Neural progenitor cell (in vitro differentiated cells): ENCODE measurements around the gene ELP1. TPM values are rescaled to one million over a fixed set of nuclear protein-coding genes. Genes with fewer than 3 reads are reported as not detected.

Source experiments
- DNase-seq: peaks from one replicate; pipeline ENCODE4 v3.0.0-alpha.2; 2016; ENCODE audit warnings: low spot score
- H2AFZ ChIP-seq: fragments of 200-600 bp; sonication (generic); replicated peaks from 2 replicates; pipeline ENCODE4 v1.6.1; 2016; ENCODE audit warnings: antibody characterized with exemption
- H3F3A ChIP-seq: fragments of 200-600 bp; sonication (generic); 2 replicates; pipeline ENCODE4 v1.6.1; 2016; ENCODE audit warnings: antibody characterized with exemption, low read depth
- H3K27ac ChIP-seq: fragments of 200-600 bp; sonication (generic); 2 replicates; pipeline ENCODE4 v1.5.1; 2016; ENCODE audit warnings: mild to moderate bottlenecking
- H3K27me3 ChIP-seq: fragments of 200-600 bp; sonication (generic); 2 replicates; pipeline ENCODE4 v1.6.1; 2016; ENCODE audit warnings: mild to moderate bottlenecking, moderate library complexity
- H3K36me3 ChIP-seq: fragments of 200-600 bp; sonication (generic); 2 replicates; pipeline ENCODE4 v1.5.1; 2016
- H3K4me1 ChIP-seq: fragments of 200-600 bp; sonication (generic); 2 replicates; pipeline ENCODE4 v1.6.1; 2016; ENCODE audit warnings: mixed run types
- H3K4me2 ChIP-seq: fragments of 200-600 bp; sonication (generic); 2 replicates; pipeline ENCODE4 v1.6.1; 2016
- H3K4me3 ChIP-seq: fragments of 200-600 bp; sonication (generic); 2 replicates; pipeline ENCODE4 v1.5.1; 2016
- H3K79me2 ChIP-seq: fragments of 200-600 bp; sonication (generic); 2 replicates; pipeline ENCODE4 v1.6.1; 2016; ENCODE audit warnings: low read depth
- H3K9ac ChIP-seq: fragments of 200-600 bp; sonication (generic); 2 replicates; pipeline ENCODE4 v1.6.1; 2016
- H3K9me3 ChIP-seq: fragments of 200-600 bp; sonication (generic); 2 replicates; pipeline ENCODE4 v1.5.1; 2016; ENCODE audit warnings: low read depth
- H4K20me1 ChIP-seq: fragments of 200-600 bp; sonication (generic); 2 replicates; pipeline ENCODE4 v1.6.1; 2016; ENCODE audit warnings: low read depth
- H3K27ac Mint-ChIP-seq: 3 replicates; pipeline ENCODE4 v1.8.0; 2021; ENCODE audit warnings: mixed read lengths
- H3K27me3 Mint-ChIP-seq: 2 replicates; pipeline ENCODE4 v1.8.0; 2022; ENCODE audit warnings: low read depth, mild to moderate bottlenecking, inconsistent platforms, moderate library complexity, mixed read lengths; ENCODE audit not compliant: insufficient read depth
- H3K36me3 Mint-ChIP-seq: 3 replicates; pipeline ENCODE4 v1.8.0; 2021; ENCODE audit warnings: mixed read lengths
- H3K4me1 Mint-ChIP-seq: 3 replicates; pipeline ENCODE4 v1.8.0; 2021; ENCODE audit warnings: mixed read lengths
- H3K4me3 Mint-ChIP-seq: 3 replicates; pipeline ENCODE4 v1.8.0; 2021; ENCODE audit warnings: mild to moderate bottlenecking, moderate library complexity, mixed read lengths
- H3K9me3 Mint-ChIP-seq: 3 replicates; pipeline ENCODE4 v1.8.0; 2020; ENCODE audit warnings: mixed read lengths
- CTCF ChIP-seq: fragments of 200-600 bp; sonication (generic); IDR thresholded peaks from 2 replicates; pipeline ENCODE4 v1.5.1; 2017; ENCODE audit warnings: antibody characterized with exemption, mild to moderate bottlenecking
- EZH2 ChIP-seq: fragments of 200-600 bp; sonication (generic); IDR thresholded peaks from 2 replicates; pipeline ENCODE4 v1.6.1; 2017; ENCODE audit warnings: antibody characterized with exemption, mild to moderate bottlenecking, moderate library complexity
- EZH2phosphoT487 ChIP-seq: fragments of 200-600 bp; sonication (generic); IDR thresholded peaks from 2 replicates; pipeline ENCODE4 v1.6.1; 2017; ENCODE audit warnings: antibody characterized with exemption
- total RNA-seq: library from RNA; depleted of rRNA; stranded (reverse); fragments of >200 nt; gene quantifications from 2 replicates; pipeline ENCODE4 v1.2.3, GENCODE V29; 2015; ENCODE audit warnings: low replicate concordance

The ELP1 gene
- total RNA-seq, 1 donor from 2014 or later: 97.2 TPM

- no peaks in the 10 kb centered on the region for H3K4me1 ChIP-seq
- TF ChIP-seq EZH2: no peak
- no peak for TF ChIP-seq CTCF
- TF ChIP-seq EZH2phosphoT487: no peak
- no peak overlapping the region for H3K9ac ChIP-seq
- no peaks in the 10 kb centered on the region for H3K9me3 Mint-ChIP-seq
- DNase-seq: no peak
- H3F3A ChIP-seq: no peaks in the 10 kb centered on the region
- H3K79me2 ChIP-seq: no peaks in the 10 kb centered on the region
- no peak overlapping the region for H3K4me2 ChIP-seq
- H3K4me1 Mint-ChIP-seq: no peaks in the 10 kb centered on the region
- peaks cover 5% of the 10 kb centered on the region for H3K36me3 ChIP-seq
- H3K4me3 ChIP-seq: no peak overlapping the region
- H3K9me3 ChIP-seq: no peaks in the 10 kb centered on the region
- H3K27ac Mint-ChIP-seq: peak overlapping the region; percentile 4
- no peak overlapping the region for H2AFZ ChIP-seq
- H3K36me3 Mint-ChIP-seq: peaks cover 35% of the 10 kb centered on the region
- no peaks in the 10 kb centered on the region for H3K27me3 ChIP-seq
- H3K27ac ChIP-seq: no peak overlapping the region
- no peaks in the 10 kb centered on the region for H4K20me1 ChIP-seq
- H3K27me3 Mint-ChIP-seq: no peaks in the 10 kb centered on the region
- no peak overlapping the region for H3K4me3 Mint-ChIP-seq
Observed at GRCh38 chr9:108882052-108882888, 51.7 kb downstream of the ELP1 start.

GRCh38 chr9:108880738-108881316 lies 53.1 kb downstream of the ELP1 start:
- peaks cover 5% of the 10 kb centered on the region for H3K36me3 ChIP-seq
- H3K27ac ChIP-seq: no peak overlapping the region
- Mint-ChIP-seq H3K27ac (no peak overlapping the region), H3K4me3 (no peak overlapping the region), H3K4me1 (no peaks in the 10 kb centered on the region), H3K9me3 (no peaks in the 10 kb centered on the region), H3K27me3 (no peaks in the 10 kb centered on the region), H3K36me3 (peaks cover 34% of the 10 kb centered on the region)
- H3K79me2 ChIP-seq: no peaks in the 10 kb centered on the region
- H3K27me3 ChIP-seq: no peaks in the 10 kb centered on the region
- no peak overlapping the region for H3K9ac ChIP-seq
- H3F3A ChIP-seq: no peaks in the 10 kb centered on the region
- H2AFZ ChIP-seq: no peak overlapping the region
- H3K4me3 ChIP-seq: no peak overlapping the region
- no peak for DNase-seq
- H3K9me3 ChIP-seq: no peaks in the 10 kb centered on the region
- no peaks in the 10 kb centered on the region for H3K4me1 ChIP-seq
- H4K20me1 ChIP-seq: no peaks in the 10 kb centered on the region
- H3K4me2 ChIP-seq: no peak overlapping the region
- TF ChIP-seq EZH2phosphoT487 (no peak), CTCF (no peak), EZH2 (no peak)

GRCh38 chr9:108877524-108877923 lies 56.4 kb downstream of the ELP1 start:
- Histone ChIP-seq H3K4me3 (no peak overlapping the region), H3K9ac (no peak overlapping the region), H3K79me2 (no peaks in the 10 kb centered on the region), H2AFZ (no peak overlapping the region), H3K4me2 (no peak overlapping the region), H3F3A (no peaks in the 10 kb centered on the region), H4K20me1 (no peaks in the 10 kb centered on the region), H3K27me3 (no peaks in the 10 kb centered on the region), H3K36me3 (peaks cover 9% of the 10 kb centered on the region), H3K4me1 (no peaks in the 10 kb centered on the region), H3K9me3 (no peaks in the 10 kb centered on the region), H3K27ac (no peak overlapping the region)
- H3K9me3 Mint-ChIP-seq: no peaks in the 10 kb centered on the region
- H3K4me3 Mint-ChIP-seq: no peak overlapping the region
- no peaks in the 10 kb centered on the region for H3K4me1 Mint-ChIP-seq
- no peak for TF ChIP-seq EZH2
- TF ChIP-seq EZH2phosphoT487: no peak
- TF ChIP-seq CTCF: no peak
- no peak for DNase-seq
- peaks cover 43% of the 10 kb centered on the region for H3K36me3 Mint-ChIP-seq
- no peak overlapping the region for H3K27ac Mint-ChIP-seq
- H3K27me3 Mint-ChIP-seq: no peaks in the 10 kb centered on the region
